Neutrophil (primary cell): ENCODE data around the gene OR14I1.

ENCODE experiments used
- H3K27ac ChIP-seq: fragments of 200-600 bp; sonication (generic); 2 replicates; pipeline ENCODE4 v1.5.1; 2016; ENCODE audit warnings: mild to moderate bottlenecking, moderate library complexity
- H3K27me3 ChIP-seq: fragments of 200-600 bp; sonication (generic); 2 replicates; pipeline ENCODE4 v1.6.0; 2016; ENCODE audit warnings: mild to moderate bottlenecking
- H3K36me3 ChIP-seq: fragments of 200-600 bp; sonication (generic); 2 replicates; pipeline ENCODE4 v1.5.1; 2017
- H3K4me1 ChIP-seq, 2 experiments: fragments of 200-600 bp in 1 of 2; sonication (generic) in 1 of 2; 1 replicate in 1 of 2; 2 replicates in 1 of 2; pipeline versions ENCODE4 v1.5.1 to v1.6.1; 2013 to 2016; ENCODE audit warnings: low read depth in 1 of 2, low read length in 1 of 2, mild to moderate bottlenecking in 1 of 2, moderate library complexity in 1 of 2; ENCODE audit not compliant: control insufficient read depth in 1 of 2, insufficient read depth in 1 of 2
- H3K4me3 ChIP-seq, 2 experiments: fragments of 200-600 bp in 1 of 2; sonication (generic) in 1 of 2; 1 replicate in 1 of 2; 2 replicates in 1 of 2; pipeline ENCODE4 v1.5.1; 2013 to 2016; ENCODE audit warnings: low read depth in 1 of 2, low read length in 1 of 2, mild to moderate bottlenecking in 1 of 2, moderate library complexity in 1 of 2
- H3K9me3 ChIP-seq: fragments of 200-600 bp; sonication (generic); 2 replicates; pipeline ENCODE4 v1.5.1; 2016
- TF ChIP-seq, protein P1 (sequence below): fragments of 200-600 bp; sonication (generic); IDR thresholded peaks from 2 replicates; pipeline ENCODE4 v1.5.1; 2016; ENCODE audit warnings: antibody characterized with exemption

Gene OR14I1

DNA sequence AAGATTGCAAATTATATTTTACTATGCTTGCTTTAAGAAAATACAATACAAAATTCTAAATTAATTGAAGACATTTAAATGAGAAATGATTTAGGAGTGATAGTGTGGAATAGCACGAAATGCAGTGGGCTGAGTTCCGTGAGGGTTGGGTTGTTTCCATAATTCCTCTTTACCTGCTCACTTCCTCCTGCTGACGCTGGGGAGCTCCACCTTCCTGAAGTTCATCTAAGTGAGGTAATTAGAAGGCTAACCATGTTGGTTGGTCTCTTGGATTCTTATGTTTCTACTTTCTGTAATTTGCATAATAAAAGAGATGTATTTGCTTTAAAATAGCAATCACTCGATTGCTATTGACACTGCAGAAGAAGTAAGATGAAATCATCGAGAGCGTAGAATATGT, 4.7 kb downstream of the OR14I1 start:
- TF ChIP-seq, protein P1, sequence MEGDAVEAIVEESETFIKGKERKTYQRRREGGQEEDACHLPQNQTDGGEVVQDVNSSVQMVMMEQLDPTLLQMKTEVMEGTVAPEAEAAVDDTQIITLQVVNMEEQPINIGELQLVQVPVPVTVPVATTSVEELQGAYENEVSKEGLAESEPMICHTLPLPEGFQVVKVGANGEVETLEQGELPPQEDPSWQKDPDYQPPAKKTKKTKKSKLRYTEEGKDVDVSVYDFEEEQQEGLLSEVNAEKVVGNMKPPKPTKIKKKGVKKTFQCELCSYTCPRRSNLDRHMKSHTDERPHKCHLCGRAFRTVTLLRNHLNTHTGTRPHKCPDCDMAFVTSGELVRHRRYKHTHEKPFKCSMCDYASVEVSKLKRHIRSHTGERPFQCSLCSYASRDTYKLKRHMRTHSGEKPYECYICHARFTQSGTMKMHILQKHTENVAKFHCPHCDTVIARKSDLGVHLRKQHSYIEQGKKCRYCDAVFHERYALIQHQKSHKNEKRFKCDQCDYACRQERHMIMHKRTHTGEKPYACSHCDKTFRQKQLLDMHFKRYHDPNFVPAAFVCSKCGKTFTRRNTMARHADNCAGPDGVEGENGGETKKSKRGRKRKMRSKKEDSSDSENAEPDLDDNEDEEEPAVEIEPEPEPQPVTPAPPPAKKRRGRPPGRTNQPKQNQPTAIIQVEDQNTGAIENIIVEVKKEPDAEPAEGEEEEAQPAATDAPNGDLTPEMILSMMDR, result no peak
- peaks cover 0 to 7% of the 10 kb centered on the region in 2 experiments for H3K4me1 ChIP-seq
- H3K27ac ChIP-seq, result no peak overlapping the region
- H3K4me3 ChIP-seq, result no peak overlapping the region
- no peaks in the 10 kb centered on the region for H3K36me3 ChIP-seq
- no peaks in the 10 kb centered on the region for H3K9me3 ChIP-seq
- peaks cover 3% of the 10 kb centered on the region for H3K27me3 ChIP-seq

DNA sequence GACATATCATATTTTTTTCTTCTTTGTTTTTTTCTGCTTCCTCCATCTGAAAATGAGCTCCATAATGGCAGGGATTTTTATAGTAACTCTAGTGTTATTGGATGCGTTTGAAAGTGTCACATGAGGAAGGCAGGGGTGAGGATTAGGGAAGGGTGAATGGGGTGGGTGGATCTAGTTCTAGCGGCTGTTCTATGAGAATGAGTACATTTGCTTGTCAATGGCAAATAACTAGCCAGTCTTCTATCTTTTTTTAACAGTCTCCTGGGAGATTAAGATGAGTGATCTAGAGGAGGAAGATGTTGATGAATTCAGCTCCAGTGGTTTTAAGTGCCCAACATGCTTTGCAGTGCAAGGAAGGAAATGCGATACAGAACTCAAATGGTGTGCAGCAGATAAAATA, 5.8 kb downstream of the OR14I1 start:
- H3K4me1 ChIP-seq, result peaks cover 0 to 7% of the 10 kb centered on the region in 2 experiments
- TF ChIP-seq, protein P1, result no peak
- H3K4me3 ChIP-seq, result no peak overlapping the region
- H3K36me3 ChIP-seq, result no peaks in the 10 kb centered on the region
- H3K27me3 ChIP-seq, result peaks cover 4% of the 10 kb centered on the region
- no peaks in the 10 kb centered on the region for H3K9me3 ChIP-seq
- H3K27ac ChIP-seq, result no peak overlapping the region

DNA sequence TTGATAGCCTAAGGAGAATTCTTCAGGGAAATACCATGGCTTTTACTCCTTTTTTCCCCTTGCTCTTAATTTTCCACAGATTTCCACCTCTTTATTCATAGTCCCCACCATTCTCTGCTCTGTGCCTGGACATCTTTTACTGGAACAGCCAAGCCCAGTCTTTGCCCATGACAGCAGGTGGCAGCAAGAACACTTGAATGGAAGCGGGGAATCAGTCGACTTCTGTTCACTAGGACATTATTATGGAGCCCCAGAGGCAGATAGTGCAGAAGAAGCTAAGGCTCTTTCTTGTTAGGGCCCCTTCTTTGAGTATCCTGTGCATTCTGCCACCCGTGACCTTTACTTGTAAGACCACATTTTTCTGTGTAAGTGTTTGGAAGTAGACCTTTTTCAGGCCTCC, 6.3 kb downstream of the OR14I1 start:
- TF ChIP-seq, protein P1, result peak; percentile 33
- Histone ChIP-seq H3K4me1 (peaks cover 0 to 7% of the 10 kb centered on the region in 2 experiments), H3K36me3 (no peaks in the 10 kb centered on the region), H3K9me3 (no peaks in the 10 kb centered on the region), H3K4me3 (no peak overlapping the region), H3K27ac (no peak overlapping the region), H3K27me3 (peaks cover 4% of the 10 kb centered on the region)

DNA sequence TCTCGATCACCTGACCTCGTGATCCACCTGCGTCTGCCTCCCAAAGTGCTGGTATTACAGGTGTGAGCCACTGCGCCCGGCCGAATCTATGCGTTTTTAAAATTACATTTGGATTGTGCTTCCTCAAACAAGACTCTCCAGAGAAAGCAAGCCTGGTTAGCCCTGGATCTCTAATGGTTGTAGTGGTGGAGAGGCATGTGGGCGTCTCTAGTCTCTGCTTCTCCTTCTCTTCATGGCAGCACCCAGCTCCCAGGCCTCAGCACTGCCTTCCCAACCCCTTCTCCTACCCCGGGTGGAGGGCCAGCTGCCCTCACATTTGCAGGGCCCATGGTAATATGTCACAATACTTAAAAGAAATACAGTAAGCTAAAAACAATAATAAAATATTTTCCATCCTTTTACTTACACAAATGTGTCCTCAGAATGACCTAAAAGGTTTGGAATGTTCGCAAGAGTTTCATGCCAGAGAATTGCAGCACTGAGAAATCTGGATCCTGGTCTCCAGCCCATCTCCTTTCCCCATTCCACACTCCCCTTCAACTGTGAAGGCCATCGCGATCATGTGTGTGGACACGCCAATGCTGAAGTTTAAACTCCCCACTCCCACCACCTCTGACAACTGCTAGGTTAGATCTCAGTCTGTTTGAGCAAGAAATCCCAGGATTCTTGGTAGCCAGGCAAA, 7.0 kb downstream of the OR14I1 start:
- H3K27ac ChIP-seq, result no peak overlapping the region
- H3K27me3 ChIP-seq, result peaks cover 4% of the 10 kb centered on the region
- no peaks in the 10 kb centered on the region for H3K36me3 ChIP-seq
- no peaks in the 10 kb centered on the region for H3K9me3 ChIP-seq
- TF ChIP-seq, protein P1, result no peak
- H3K4me3 ChIP-seq, result no peak overlapping the region
- H3K4me1 ChIP-seq, result peaks cover 0 to 7% of the 10 kb centered on the region in 2 experiments

DNA sequence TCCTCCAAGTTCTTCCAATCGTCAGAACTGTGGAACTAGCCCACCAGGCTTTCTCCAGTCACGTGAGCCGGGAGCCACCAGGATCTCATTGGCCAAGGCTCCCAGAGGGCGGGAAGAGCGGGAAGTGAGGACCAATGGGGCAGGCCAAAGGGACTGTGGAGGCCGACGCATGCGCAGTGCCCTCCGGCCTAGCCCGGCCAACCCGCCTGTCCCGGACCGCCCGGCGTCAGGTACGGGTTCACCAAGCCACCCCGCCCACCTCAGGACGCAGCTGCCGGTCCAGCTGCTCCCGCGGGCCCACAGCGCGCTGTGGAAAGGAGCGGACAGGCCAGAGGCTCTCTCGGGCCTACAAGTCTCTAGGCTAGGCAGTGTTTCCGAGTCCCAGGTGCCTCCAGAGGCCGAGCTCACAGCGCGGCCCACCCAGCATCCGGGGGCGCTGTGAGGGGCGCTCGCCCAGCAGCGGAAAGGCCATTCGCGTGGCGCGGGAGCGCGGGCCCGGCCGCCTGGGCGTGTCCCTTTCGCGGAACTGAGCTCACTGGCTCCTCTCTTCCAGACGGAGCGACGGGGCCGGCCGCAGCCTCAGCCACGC, 10.9 kb downstream of the OR14I1 start:
- no peak overlapping the region for H3K27ac ChIP-seq
- TF ChIP-seq, protein P1, result no peak
- H3K27me3 ChIP-seq, result peaks cover 4% of the 10 kb centered on the region
- H3K9me3 ChIP-seq, result no peaks in the 10 kb centered on the region
- H3K4me1 ChIP-seq, result no peaks in the 10 kb centered on the region
- H3K36me3 ChIP-seq, result no peaks in the 10 kb centered on the region
- no peak overlapping the region for H3K4me3 ChIP-seq
